ENCODE results near the gene NEAT1.

NEAT1 gene

DNA sequence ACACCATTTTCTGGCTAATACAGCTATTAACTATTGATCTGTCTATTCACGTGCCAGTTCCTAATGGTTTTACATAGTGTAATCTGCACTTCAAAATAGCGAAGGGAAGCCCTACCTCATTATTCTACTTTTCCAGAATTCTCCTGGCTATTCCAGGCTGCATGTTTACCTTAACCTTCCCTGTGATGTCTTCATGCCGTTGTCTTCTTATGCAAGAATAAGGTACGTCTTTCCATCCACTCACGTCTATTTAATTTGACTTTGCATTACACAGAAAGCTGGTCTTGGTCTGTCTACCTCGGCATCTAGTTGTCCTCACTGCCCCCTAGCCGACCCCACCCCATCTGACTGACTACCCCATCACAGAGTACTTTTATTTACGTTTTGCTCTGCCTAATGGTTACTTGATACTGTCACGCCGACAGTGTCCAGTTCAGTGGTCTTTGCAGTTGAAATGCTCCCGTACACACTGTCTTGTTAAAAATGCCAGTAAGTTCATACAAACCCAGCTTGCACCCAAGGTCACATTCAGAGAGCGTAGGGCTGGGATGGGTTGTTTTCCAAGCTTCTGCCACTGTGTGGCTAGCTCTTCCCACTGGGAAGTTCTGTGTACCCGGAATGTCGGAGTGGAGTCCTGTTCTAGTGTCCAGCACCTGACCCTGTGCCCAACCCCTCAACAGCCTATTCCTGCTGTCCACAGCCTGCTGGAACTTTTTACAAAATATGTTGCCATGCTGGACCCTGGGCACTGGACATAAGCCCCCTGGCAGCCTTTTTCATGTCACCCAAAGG lies 15.0 kb downstream of the NEAT1 start:
- Histone ChIP-seq H4K20me1 (ENCODE audit: insufficient read depth) (no peaks in the 10 kb centered on the region), H3K36me3 (ENCODE audit: insufficient read depth) (no peaks in the 10 kb centered on the region)

DNA sequence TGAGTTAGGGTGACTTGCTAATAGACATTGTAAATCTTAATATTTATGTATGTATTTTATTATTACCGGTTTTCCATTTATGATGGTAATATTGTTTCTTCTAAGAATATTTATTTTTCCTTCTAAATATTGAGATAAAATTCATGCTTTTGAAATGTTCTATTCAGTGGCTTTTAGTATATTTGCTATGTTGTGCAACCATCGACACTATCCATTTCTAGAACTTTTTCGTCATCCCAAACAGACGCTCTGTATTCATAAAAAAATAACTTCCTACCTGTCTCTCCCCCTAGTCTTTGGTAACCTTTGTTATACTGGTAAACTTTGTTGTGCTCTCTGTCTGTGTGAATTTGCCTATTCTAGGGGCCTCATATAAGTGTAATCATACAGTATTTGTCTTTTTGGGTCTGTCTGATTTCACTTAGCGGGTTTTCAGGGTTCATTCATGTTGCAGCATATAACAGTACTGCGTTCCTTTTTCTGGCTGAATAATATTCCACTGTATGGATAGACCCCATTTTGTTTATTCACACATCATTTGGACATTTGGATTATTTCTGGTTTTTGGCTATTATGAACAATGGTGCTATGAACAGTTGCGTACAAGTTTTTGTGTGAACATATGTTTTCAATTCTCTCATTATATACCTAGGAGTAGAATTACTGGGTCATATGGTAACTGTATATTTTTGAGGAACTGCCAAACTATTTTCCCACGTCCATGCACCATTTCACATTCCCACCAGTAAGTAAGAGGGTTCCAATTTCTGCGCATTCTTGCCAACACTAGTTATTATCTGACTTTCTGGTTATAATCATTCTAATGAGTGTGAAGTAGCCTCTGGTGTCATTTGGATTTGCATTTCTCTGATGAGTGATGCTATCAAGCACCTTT lies 15.9 kb downstream of the NEAT1 start:
- Histone ChIP-seq H3K9ac (no peak overlapping the region), H3K36me3 (ENCODE audit: insufficient read depth) (no peaks in the 10 kb centered on the region), H3K4me3 (IDR thresholded peaks at IDR 0.05; ENCODE audit: insufficient read depth, low read depth, low read length) (no peak overlapping the region), H2AFZ (ENCODE audit: low read depth) (no peak overlapping the region), H4K20me1 (ENCODE audit: insufficient read depth) (no peaks in the 10 kb centered on the region), H3K79me2 (ENCODE audit: insufficient read depth, low read depth) (peaks cover 26% of the 10 kb centered on the region; the same call in 1 of the 2 replicates), H3K4me1 (ENCODE audit: low read depth, poor library complexity, severe bottlenecking) (peaks cover 88% of the 10 kb centered on the region), H3K4me2 (no peak overlapping the region; the same call in 1 of the 2 replicates), H3K27ac (peak overlapping the region; percentile 33; the same call in 1 of the 2 replicates), H3K27me3 (ENCODE audit: insufficient read depth, low read depth) (no peaks in the 10 kb centered on the region)
- TF ChIP-seq, protein P1, sequence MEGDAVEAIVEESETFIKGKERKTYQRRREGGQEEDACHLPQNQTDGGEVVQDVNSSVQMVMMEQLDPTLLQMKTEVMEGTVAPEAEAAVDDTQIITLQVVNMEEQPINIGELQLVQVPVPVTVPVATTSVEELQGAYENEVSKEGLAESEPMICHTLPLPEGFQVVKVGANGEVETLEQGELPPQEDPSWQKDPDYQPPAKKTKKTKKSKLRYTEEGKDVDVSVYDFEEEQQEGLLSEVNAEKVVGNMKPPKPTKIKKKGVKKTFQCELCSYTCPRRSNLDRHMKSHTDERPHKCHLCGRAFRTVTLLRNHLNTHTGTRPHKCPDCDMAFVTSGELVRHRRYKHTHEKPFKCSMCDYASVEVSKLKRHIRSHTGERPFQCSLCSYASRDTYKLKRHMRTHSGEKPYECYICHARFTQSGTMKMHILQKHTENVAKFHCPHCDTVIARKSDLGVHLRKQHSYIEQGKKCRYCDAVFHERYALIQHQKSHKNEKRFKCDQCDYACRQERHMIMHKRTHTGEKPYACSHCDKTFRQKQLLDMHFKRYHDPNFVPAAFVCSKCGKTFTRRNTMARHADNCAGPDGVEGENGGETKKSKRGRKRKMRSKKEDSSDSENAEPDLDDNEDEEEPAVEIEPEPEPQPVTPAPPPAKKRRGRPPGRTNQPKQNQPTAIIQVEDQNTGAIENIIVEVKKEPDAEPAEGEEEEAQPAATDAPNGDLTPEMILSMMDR (conservative IDR thresholded peaks at IDR 0.05; ENCODE audit: low read depth, low read length), result no peak

More for the DNA sequence above, 15.0 kb downstream of the NEAT1 start:
- peaks cover 34% of the 10 kb centered on the region; the same call in 1 of the 2 replicates for H3K79me2 ChIP-seq (ENCODE audit: insufficient read depth, low read depth)
- H3K27ac ChIP-seq, result no peak overlapping the region
- H3K27me3 ChIP-seq (ENCODE audit: insufficient read depth, low read depth), result no peaks in the 10 kb centered on the region
- TF ChIP-seq, protein P1 (conservative IDR thresholded peaks at IDR 0.05; ENCODE audit: low read depth, low read length), result no peak
- no peak overlapping the region for H3K4me3 ChIP-seq (IDR thresholded peaks at IDR 0.05; ENCODE audit: insufficient read depth, low read depth, low read length)
- no peak overlapping the region for H3K4me2 ChIP-seq
- H2AFZ ChIP-seq (ENCODE audit: low read depth), result no peak overlapping the region
- peaks cover 88% of the 10 kb centered on the region for H3K4me1 ChIP-seq (ENCODE audit: low read depth, poor library complexity, severe bottlenecking)
- no peak overlapping the region for H3K9ac ChIP-seq

DNA sequence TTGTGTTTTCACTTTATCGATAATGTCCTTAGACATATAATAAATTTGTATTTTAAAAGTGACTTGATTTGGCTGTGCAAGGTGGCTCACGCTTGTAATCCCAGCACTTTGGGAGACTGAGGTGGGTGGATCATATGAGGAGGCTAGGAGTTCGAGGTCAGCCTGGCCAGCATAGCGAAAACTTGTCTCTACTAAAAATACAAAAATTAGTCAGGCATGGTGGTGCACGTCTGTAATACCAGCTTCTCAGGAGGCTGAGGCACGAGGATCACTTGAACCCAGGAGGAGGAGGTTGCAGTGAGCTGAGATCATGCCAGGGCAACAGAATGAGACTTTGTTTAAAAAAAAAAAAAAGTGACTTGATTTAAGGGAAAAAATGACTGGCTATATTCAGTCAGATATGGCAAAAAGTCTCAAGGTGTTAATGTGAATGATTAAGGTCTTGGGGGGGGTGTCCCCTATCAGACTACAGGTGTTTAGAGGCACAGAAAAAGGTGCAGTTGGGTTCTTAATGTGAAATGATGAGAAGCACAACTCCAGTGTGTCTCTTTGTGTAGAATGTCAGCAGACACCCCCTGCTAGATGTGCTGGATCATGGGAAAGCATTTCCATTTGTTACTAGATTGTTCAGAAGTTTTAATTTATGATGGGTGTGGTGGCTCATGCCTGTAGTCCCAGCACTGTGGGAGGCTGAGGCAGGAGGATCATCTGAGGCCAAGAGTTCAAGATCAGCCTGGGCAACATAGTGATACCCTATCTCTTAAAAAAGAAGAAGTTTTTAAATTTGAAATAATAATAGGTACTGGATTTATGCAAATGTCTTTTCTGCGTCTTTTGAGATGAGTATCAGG lies 17.0 kb downstream of the NEAT1 start:
- Histone ChIP-seq H4K20me1 (ENCODE audit: insufficient read depth) (no peaks in the 10 kb centered on the region), H3K4me3 (IDR thresholded peaks at IDR 0.05; ENCODE audit: insufficient read depth, low read depth, low read length) (no peak overlapping the region), H3K36me3 (ENCODE audit: insufficient read depth) (no peaks in the 10 kb centered on the region), H3K9ac (no peak overlapping the region; the same call in 1 of the 2 replicates), H3K4me2 (peak overlapping the region; percentile 6; the same call in 1 of the 2 replicates), H3K27ac (peak overlapping the region; percentile 33), H3K27me3 (ENCODE audit: insufficient read depth, low read depth) (no peaks in the 10 kb centered on the region), H3K79me2 (ENCODE audit: insufficient read depth, low read depth) (peaks cover 18% of the 10 kb centered on the region; the same call in 1 of the 2 replicates), H3K4me1 (ENCODE audit: low read depth, poor library complexity, severe bottlenecking) (peaks cover 83% of the 10 kb centered on the region), H2AFZ (ENCODE audit: low read depth) (no peak overlapping the region)
- TF ChIP-seq, protein P1 (conservative IDR thresholded peaks at IDR 0.05; ENCODE audit: low read depth, low read length), result no peak
